Measurements from ENCODE around the gene SERTM1. TPM values are rescaled to one million over a fixed set of nuclear protein-coding genes. Genes with fewer than 3 reads are reported as not detected.
A peak's percentile ranks its signal among the peaks of the same experiment; 100 is the strongest.

Gene SERTM1
- total and polyA plus RNA-seq, 8 donors = 0.67 to 12.4 (median 7.3) TPM

GRCh38 chr13:36725936-36726335 is 52.1 kb downstream of the SERTM1 start:
- no peaks in the 10 kb centered on the region for H3K27me3 ChIP-seq
- H3K36me3 ChIP-seq = no peaks in the 10 kb centered on the region
- no peaks in the 10 kb centered on the region for H3K9me3 ChIP-seq
- ATAC-seq (no peak), DNase-seq (no peak)
- H3K4me1 ChIP-seq = no peaks in the 10 kb centered on the region
- TF ChIP-seq CTCF (IDR thresholded peaks at IDR 0.05) = no peak
- no peak overlapping the region for H3K27ac ChIP-seq
- no peak overlapping the region for H3K4me3 ChIP-seq
- intact Hi-C loops (cut with DNase I) = loop anchor here in 1 of 2 donors (10.0 kb wide), 1 partner anchor 281 kb away; no protein-coding TSS in a partner anchor

DNA sequence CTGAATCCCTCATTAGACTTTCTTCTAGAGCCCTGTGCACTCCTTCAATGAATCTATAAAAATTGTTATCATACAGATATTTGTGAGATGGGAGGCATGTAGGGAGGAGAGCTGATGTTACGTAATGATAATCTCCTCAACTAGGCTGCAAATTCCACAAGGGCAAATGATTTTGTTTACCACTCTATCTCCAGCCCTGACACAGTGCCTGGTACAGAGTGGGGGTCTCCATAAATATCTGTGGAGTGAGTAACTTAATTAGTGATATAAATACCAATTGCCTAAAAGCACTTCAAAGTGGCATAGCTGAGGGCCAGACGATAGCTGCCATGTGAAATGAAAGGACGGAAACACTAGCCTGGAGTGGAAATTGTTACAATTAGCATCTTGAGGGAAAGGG is 54.2 kb downstream of the SERTM1 start:
- no peak for DNase-seq
- no peak for ATAC-seq
- intact Hi-C loops (cut with DNase I) = loop anchor here in 1 of 2 donors (10.0 kb wide), 1 partner anchor 283 kb away; no protein-coding TSS in a partner anchor
- Histone ChIP-seq H3K27me3 (no peaks in the 10 kb centered on the region), H3K27ac (no peak overlapping the region), H3K9me3 (no peaks in the 10 kb centered on the region), H3K36me3 (no peaks in the 10 kb centered on the region), H3K4me1 (no peaks in the 10 kb centered on the region), H3K4me3 (no peak overlapping the region)
- TF ChIP-seq CTCF (IDR thresholded peaks at IDR 0.05) = no peak

DNA sequence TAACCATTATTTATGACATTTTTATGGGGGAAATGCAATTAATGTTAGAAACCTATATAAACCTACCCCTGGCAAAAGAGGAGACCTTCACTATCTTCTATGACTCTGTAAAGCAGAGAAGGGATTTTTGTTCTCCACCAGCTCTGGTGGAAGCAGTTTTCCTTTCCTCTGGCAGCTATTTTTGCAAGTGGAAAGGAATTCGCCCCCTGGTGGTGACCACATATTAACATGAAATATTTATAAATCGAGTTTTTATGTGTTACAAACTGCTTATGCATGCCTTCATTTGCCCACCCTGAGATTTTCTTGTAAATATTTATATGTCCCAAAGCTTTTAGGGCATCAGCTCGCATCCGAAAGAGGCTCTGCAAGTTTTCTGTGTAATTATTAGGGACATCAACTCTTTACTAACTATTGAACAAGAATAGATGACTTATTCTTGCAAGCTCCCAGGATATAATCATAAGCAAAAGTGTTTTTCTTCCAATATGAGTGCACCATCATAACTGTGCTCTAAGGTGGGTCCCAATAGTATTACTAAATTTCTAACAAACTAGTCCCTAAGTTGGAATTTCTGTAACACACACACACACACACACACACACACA is 62.4 kb downstream of the SERTM1 start:
- intact Hi-C loops (cut with DNase I) = no loop called here
- DNase-seq = peak in 2 of 4 donors; percentile 46 to 70
- Histone ChIP-seq H3K27me3 (no peaks in the 10 kb centered on the region), H3K9me3 (no peaks in the 10 kb centered on the region), H3K36me3 (no peaks in the 10 kb centered on the region), H3K4me1 (no peaks in the 10 kb centered on the region), H3K4me3 (no peak overlapping the region), H3K27ac (no peak overlapping the region)
- ATAC-seq = peak; percentile 49
- TF ChIP-seq CTCF (IDR thresholded peaks at IDR 0.05) = peak; percentile 39 to 65

DNA sequence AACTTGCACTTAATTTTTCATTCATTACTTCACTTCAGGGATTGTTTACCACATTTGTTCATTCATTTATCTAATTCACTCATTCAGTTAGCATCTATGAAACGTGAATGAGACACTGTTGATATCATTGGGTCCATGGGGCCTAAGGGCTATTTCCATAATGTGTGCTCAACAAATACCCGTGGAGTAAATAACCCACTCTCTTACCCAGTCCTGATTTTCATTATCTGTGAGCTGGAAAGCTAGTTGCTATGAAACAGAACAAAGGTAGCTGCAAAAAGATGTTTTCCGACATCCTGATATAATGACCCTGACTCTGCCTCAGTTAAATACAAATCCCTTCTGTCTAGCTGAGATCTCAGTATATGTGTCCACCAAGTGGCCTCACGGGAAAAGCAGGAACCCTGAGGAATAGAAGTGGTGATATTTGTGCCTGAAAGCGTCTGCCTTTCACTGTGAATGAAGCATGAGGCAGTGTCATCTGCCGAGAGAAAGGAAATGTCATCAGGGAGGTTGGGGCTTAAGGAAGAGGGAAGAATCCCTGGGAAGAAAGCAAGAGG is 63.8 kb downstream of the SERTM1 start:
- no peaks in the 10 kb centered on the region for H3K36me3 ChIP-seq
- H3K4me1 ChIP-seq = no peaks in the 10 kb centered on the region
- TF ChIP-seq CTCF (IDR thresholded peaks at IDR 0.05) = no peak
- intact Hi-C loops (cut with DNase I) = no loop called here
- H3K27me3 ChIP-seq = no peaks in the 10 kb centered on the region
- no peak overlapping the region for H3K4me3 ChIP-seq
- no peak overlapping the region for H3K27ac ChIP-seq
- ATAC-seq (no peak), DNase-seq (no peak)
- no peaks in the 10 kb centered on the region for H3K9me3 ChIP-seq

DNA sequence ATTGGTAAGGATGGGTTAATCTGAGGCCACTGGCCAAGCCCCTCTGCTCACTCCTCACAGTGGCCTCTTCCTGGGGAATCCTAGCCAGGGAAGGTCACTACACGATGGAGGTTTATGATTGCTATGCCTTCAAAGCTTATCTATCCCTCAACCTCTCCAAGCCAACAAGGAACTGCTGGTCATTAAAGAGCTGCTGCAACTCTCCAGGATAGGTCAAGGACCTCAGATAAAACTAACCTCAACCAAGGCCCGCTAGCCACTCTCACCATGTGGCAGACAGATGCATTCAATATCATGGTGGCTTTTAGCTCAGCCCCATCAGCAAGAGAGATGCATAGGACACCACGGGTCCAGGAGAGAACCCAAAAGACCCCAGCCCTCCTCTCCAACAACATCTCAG is 71.6 kb downstream of the SERTM1 start:
- ATAC-seq (no peak), DNase-seq (no peak)
- Histone ChIP-seq H3K4me1 (no peaks in the 10 kb centered on the region), H3K9me3 (no peaks in the 10 kb centered on the region), H3K36me3 (no peaks in the 10 kb centered on the region), H3K27ac (no peak overlapping the region), H3K27me3 (no peaks in the 10 kb centered on the region), H3K4me3 (no peak overlapping the region)
- intact Hi-C loops (cut with DNase I) = no loop called here
- TF ChIP-seq CTCF (IDR thresholded peaks at IDR 0.05) = no peak

Measured in left lung (tissue), 10 donors.